ENCODE results near the gene ST6GALNAC4. TPM values are rescaled to one million over a fixed set of nuclear protein-coding genes. Genes with fewer than 3 reads are reported as not detected.

The ST6GALNAC4 gene
- total RNA-seq, 4 donors from 2014 or later, result 9.6 to 39.1 (median 21.4) TPM

GRCh38 chr9:127876026-127876763, 40.6 kb downstream of the ST6GALNAC4 start:
- TF ChIP-seq CTCF (IDR thresholded peaks at IDR 0.05; ENCODE audit: low read depth), result no peak

GRCh38 chr9:127875306-127875966, 41.4 kb downstream of the ST6GALNAC4 start:
- no peak for TF ChIP-seq CTCF (IDR thresholded peaks at IDR 0.05; ENCODE audit: low read depth)

GRCh38 chr9:127874301-127875221, 42.3 kb downstream of the ST6GALNAC4 start:
- no peak for TF ChIP-seq CTCF (IDR thresholded peaks at IDR 0.05; ENCODE audit: low read depth)

GRCh38 chr9:127873886-127874285, 43.0 kb downstream of the ST6GALNAC4 start:
- no peak for TF ChIP-seq CTCF (IDR thresholded peaks at IDR 0.05; ENCODE audit: low read depth)

GRCh38 chr9:127873223-127873691, 43.6 kb downstream of the ST6GALNAC4 start:
- no peak for TF ChIP-seq CTCF (IDR thresholded peaks at IDR 0.05; ENCODE audit: low read depth)

- no peak for TF ChIP-seq CTCF (IDR thresholded peaks at IDR 0.05; ENCODE audit: low read depth)
Observed at GRCh38 chr9:127872369-127873222, 44.2 kb downstream of the ST6GALNAC4 start.
